ENCODE data around the gene ST7.

Gene ST7

GRCh38 chr7:117087639-117088396 lies 134.5 kb downstream of the ST7 start:
- Mint-ChIP-seq H3K27me3 (ENCODE audit: low read depth) (no peaks in the 10 kb centered on the region), H3K4me1 (peaks cover 73% of the 10 kb centered on the region), H3K4me3 (peak overlapping the region in 1 of 3 experiments; percentile 3), H3K36me3 (ENCODE audit: low read depth) (no peaks in the 10 kb centered on the region), H3K27ac (peak overlapping the region; percentile 13 to 46 (median 24)), H3K9me3 (no peaks in the 10 kb centered on the region)
- no peak for TF ChIP-seq CTCF (IDR thresholded peaks at IDR 0.05; ENCODE audit: unreplicated experiment in 3 of 3)

GRCh38 chr7:117088623-117089194 lies 135.4 kb downstream of the ST7 start:
- H3K4me3 Mint-ChIP-seq, result no peak overlapping the region
- TF ChIP-seq CTCF (IDR thresholded peaks at IDR 0.05; ENCODE audit: unreplicated experiment in 3 of 3), result no peak
- no peaks in the 10 kb centered on the region for H3K36me3 Mint-ChIP-seq (ENCODE audit: low read depth)
- H3K9me3 Mint-ChIP-seq, result no peaks in the 10 kb centered on the region
- H3K27ac Mint-ChIP-seq, result no peak overlapping the region
- H3K4me1 Mint-ChIP-seq, result peaks cover 71% of the 10 kb centered on the region
- H3K27me3 Mint-ChIP-seq (ENCODE audit: low read depth), result no peaks in the 10 kb centered on the region

- Mint-ChIP-seq H3K9me3 (no peaks in the 10 kb centered on the region), H3K4me3 (no peak overlapping the region), H3K4me1 (peaks cover 53% of the 10 kb centered on the region), H3K27ac (no peak overlapping the region), H3K27me3 (ENCODE audit: low read depth) (no peaks in the 10 kb centered on the region), H3K36me3 (ENCODE audit: low read depth) (no peaks in the 10 kb centered on the region)
- TF ChIP-seq CTCF (IDR thresholded peaks at IDR 0.05; ENCODE audit: unreplicated experiment in 3 of 3), result no peak
These were observed 137.5 kb downstream of the ST7 start for GRCh38 chr7:117090791-117091190.

- H3K4me3 Mint-ChIP-seq, result no peak overlapping the region
- peaks cover 43% of the 10 kb centered on the region for H3K4me1 Mint-ChIP-seq
- no peaks in the 10 kb centered on the region for H3K36me3 Mint-ChIP-seq (ENCODE audit: low read depth)
- H3K9me3 Mint-ChIP-seq, result no peaks in the 10 kb centered on the region
- H3K27me3 Mint-ChIP-seq (ENCODE audit: low read depth), result no peaks in the 10 kb centered on the region
- peak overlapping the region in 1 of 3 experiments; percentile 14 for H3K27ac Mint-ChIP-seq
- TF ChIP-seq CTCF (IDR thresholded peaks at IDR 0.05; ENCODE audit: unreplicated experiment in 3 of 3), result no peak
These were observed 138.4 kb downstream of the ST7 start for GRCh38 chr7:117091721-117092120.

GRCh38 chr7:117092785-117093184 lies 139.5 kb downstream of the ST7 start:
- no peak for TF ChIP-seq CTCF (IDR thresholded peaks at IDR 0.05; ENCODE audit: unreplicated experiment in 3 of 3)
- H3K27ac Mint-ChIP-seq, result peak overlapping the region in 1 of 3 experiments; percentile 79
- H3K9me3 Mint-ChIP-seq, result no peaks in the 10 kb centered on the region

GRCh38 chr7:117094457-117094856 lies 141.2 kb downstream of the ST7 start:
- Mint-ChIP-seq H3K36me3 (ENCODE audit: low read depth) (no peaks in the 10 kb centered on the region), H3K27me3 (ENCODE audit: low read depth) (no peaks in the 10 kb centered on the region), H3K9me3 (no peaks in the 10 kb centered on the region), H3K4me3 (no peak overlapping the region), H3K4me1 (peaks cover 25% of the 10 kb centered on the region), H3K27ac (no peak overlapping the region)
- no peak for TF ChIP-seq CTCF (IDR thresholded peaks at IDR 0.05; ENCODE audit: unreplicated experiment in 3 of 3)

More at GRCh38 chr7:117092785-117093184, 139.5 kb downstream of the ST7 start:
- Mint-ChIP-seq H3K4me1 (peaks cover 33% of the 10 kb centered on the region), H3K4me3 (no peak overlapping the region), H3K36me3 (ENCODE audit: low read depth) (no peaks in the 10 kb centered on the region), H3K27me3 (ENCODE audit: low read depth) (no peaks in the 10 kb centered on the region)

All from nephron (organoid).